LNCaP clone FGC (cell line): ENCODE measurements around the gene IFFO2.
"Not testable (repeated sequence)": the region's sequence is repeated elsewhere in the genome, so short reads cannot be mapped to it uniquely, and the experiment has no call there.

ENCODE experiments used
- DNase-seq: peaks from one replicate; pipeline ENCODE4 v3.0.0-alpha.2; 2011; ENCODE audit warnings: low read depth
- H3K4me3 ChIP-seq: 2 replicates; pipeline ENCODE4 v1.5.1; 2011; ENCODE audit warnings: mild to moderate bottlenecking, low read depth, low read length, control low read depth
- TF ChIP-seq, protein P1 (sequence below): IDR thresholded peaks from 2 replicates; pipeline ENCODE4 v1.5.1; 2012; ENCODE audit warnings: mild to moderate bottlenecking; ENCODE audit not compliant: control insufficient read depth, insufficient read depth; ENCODE audit errors: extremely low read depth

IFFO2 gene

DNA sequence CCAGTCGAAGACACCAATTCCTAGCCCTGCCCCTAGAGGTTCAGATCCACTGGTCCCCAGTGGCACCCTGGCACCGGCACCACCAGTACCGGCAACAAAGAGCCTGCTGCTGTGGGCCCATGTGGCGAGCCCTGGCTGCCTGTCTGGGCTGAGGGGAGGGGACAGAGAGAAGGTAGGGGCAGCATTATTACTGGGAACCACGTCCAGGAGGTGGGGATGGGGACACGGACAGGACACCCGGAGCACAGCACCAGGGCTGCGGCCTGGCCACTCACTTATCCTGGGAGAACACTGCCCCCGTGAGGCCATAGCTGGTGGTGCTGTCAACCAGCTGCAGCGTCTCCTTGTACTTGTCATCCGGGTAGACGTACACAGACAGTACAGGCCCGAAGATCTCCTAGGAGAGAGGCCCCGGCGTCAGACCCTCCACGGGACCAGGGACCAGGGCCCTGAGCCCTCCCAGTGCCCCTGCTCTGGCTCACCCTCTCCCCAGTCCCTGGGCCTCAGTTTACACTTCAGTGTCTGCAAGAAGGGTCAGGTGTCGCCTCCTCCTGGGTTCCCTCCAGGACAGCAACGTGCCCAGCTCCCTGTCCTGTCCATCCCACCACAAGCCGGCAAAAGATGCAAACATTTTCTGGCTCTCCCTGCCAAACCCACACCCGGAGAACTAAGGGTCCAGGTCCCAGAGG, 81.2 kb downstream of the IFFO2 start:
- DNase-seq: peak; percentile 46
- TF ChIP-seq, protein P1, sequence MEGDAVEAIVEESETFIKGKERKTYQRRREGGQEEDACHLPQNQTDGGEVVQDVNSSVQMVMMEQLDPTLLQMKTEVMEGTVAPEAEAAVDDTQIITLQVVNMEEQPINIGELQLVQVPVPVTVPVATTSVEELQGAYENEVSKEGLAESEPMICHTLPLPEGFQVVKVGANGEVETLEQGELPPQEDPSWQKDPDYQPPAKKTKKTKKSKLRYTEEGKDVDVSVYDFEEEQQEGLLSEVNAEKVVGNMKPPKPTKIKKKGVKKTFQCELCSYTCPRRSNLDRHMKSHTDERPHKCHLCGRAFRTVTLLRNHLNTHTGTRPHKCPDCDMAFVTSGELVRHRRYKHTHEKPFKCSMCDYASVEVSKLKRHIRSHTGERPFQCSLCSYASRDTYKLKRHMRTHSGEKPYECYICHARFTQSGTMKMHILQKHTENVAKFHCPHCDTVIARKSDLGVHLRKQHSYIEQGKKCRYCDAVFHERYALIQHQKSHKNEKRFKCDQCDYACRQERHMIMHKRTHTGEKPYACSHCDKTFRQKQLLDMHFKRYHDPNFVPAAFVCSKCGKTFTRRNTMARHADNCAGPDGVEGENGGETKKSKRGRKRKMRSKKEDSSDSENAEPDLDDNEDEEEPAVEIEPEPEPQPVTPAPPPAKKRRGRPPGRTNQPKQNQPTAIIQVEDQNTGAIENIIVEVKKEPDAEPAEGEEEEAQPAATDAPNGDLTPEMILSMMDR: peak; percentile 72
- no peak overlapping the region for H3K4me3 ChIP-seq

DNA sequence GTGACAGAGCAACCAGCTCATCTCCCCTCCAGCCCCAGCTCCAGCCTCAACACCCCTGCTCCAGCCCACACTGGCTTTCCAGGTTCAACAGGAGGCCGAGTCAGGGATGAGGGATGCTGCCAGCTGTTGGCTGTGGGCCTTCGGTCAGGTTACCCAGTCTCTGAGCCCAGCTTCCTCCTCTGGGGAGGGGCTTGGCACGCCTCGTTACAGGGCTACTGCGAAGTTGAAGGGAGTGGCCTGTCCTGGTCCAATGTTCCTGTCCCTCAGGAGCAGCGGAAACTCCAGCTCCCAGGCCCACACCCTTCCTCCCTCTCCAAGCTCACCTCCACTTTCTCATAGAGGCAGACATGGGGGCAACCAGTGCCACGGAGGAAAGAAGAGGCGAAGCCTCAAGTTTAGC, 81.9 kb downstream of the IFFO2 start:
- no peak for DNase-seq
- TF ChIP-seq, protein P1: no peak
- H3K4me3 ChIP-seq: no peak overlapping the region

DNA sequence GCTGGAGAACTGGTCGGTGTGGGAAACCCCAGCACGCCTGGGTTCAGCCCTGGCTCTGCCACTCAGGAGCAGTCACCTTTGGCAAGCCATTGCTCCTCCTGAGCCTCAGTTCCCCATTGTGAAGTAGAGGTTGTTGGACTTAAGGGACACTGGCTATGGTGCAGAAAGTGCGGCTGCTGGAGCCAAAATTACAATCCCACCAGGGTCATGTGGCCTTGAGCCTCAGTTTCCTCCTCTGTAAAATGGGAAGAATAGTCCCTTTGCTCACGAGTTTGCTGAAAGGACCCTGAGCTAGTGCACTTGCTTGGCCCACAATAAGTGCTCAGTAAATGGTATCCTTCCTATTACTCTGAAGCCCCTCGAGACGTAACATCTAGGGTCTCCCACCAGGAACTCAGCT, 82.4 kb downstream of the IFFO2 start:
- DNase-seq: no peak
- H3K4me3 ChIP-seq: no peak overlapping the region
- TF ChIP-seq, protein P1: no peak

DNA sequence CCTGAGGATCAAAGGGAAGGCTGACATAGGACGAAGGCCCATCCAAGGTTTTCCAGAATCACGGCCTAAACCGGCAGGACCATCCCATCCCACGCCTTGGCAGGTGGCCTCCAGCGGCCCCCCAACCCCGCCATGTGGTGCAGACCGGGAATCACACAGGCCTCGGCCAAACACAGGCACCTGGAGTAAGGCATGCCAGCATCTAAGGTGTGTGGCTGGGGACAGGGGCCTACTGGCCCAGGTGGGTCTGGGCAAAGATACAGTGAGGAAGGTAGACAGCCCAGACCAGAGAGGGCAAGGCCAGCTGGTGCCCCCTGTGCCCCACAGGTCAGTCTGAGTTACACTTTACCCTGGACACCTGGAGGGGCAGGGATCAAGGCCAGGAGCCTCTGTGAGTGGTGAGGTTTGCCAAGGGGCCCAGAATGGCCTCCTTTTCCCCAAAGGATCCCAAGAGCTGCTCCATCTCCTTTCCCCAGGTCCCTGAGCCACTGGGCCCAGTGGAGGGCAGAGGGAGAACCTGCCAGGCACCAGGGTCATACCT, 84.3 kb downstream of the IFFO2 start:
- TF ChIP-seq, protein P1: no peak

DNA sequence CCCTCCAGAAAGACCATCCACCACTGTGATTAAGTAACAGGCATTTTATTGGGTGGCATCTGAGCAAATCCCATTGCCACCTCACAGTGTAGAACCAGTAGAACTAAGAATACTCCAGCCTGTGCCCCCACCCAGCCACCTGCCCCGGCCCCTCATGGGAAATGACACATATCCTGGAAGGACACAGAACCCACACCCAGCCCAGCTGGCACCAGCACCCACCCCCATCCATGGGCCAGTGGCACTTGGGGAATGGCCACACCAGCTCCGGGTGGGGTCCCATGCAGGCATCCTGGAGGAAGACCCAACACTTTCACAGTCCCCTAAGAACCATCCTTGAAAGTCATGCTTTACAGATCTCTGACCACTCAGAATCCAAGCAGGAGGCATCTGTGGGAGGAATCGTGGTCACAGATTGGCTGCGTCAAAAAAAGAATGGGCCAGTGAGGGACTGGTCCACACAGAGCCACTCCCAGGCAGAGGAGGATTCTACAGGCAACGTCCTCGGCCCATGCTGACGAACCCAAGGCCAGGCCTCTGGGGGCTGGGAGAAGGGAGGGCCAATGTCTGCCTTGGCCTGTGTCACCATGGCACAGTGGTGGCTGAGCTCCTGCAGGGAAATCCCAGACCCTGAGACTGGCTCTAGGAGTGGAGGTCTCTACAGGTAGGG, 84.9 kb downstream of the IFFO2 start:
- no peak for DNase-seq
- TF ChIP-seq, protein P1: no peak

More for the DNA sequence above, 84.3 kb downstream of the IFFO2 start:
- no peak for DNase-seq
- H3K4me3 ChIP-seq: no peak overlapping the region

DNA sequence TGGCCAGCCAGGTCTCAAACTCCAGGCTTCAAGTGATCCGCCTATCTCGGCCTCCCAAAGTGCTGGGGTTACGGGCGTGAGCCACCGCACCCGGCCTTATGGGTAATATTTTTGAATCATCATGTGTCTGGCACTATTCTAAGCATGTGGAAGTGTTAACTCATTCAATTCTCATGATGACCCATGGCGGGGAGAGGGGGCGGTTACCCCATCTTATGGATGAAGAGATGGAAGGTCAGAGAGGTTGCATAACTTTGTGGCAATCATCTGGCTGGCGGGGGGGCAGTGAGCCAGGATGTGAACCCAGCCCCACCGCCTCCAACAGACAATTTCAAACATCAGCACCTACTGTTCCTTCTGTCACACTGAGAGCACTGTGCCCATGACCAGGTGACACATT, 85.5 kb downstream of the IFFO2 start:
- H3K4me3 ChIP-seq: no peak overlapping the region
- no peak for DNase-seq
- TF ChIP-seq, protein P1: no peak

More for the DNA sequence above, 84.9 kb downstream of the IFFO2 start:
- no peak overlapping the region for H3K4me3 ChIP-seq

DNA sequence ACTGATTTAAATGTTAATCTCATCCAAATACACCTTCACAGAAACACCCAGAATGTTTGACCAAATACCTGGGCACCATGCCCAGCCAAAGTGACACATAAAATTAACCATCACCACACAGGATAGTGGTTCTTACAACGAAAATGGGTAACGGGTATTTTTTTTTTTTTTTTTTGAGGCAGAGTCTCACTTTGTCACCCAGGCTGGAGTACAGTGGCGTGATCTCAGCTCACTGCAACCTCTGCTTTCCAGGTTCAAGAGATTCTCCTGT, 85.9 kb downstream of the IFFO2 start:
- not testable (repeated sequence) for DNase-seq

More for the DNA sequence above, 85.9 kb downstream of the IFFO2 start:
- H3K4me3 ChIP-seq: not testable (repeated sequence)
